GM21515 (cell line): ENCODE data around the gene FGF21.
A peak's percentile ranks its signal among the peaks of the same experiment; 100 is the strongest.

ENCODE experiments used
- ATAC-seq: cut with Tn5 transposase; IDR thresholded peaks from one replicate; pipeline ENCODE4 v1.9.1; 2021; ENCODE audit not compliant: unreplicated experiment

The FGF21 gene

GRCh38 chr19:48728911-48729664 is 26.2 kb upstream of the FGF21 start:
- ATAC-seq = no peak

GRCh38 chr19:48731452-48731851 is 23.9 kb upstream of the FGF21 start:
- ATAC-seq = no peak

- ATAC-seq = no peak
Observed at GRCh38 chr19:48734625-48735024, 20.7 kb upstream of the FGF21 start.

GRCh38 chr19:48735031-48735615 is 20.2 kb upstream of the FGF21 start:
- no peak for ATAC-seq

- no peak for ATAC-seq
Observed at GRCh38 chr19:48737360-48737998, 17.8 kb upstream of the FGF21 start.

GRCh38 chr19:48738557-48739403 is 16.5 kb upstream of the FGF21 start:
- peak; percentile 75 for ATAC-seq

GRCh38 chr19:48739404-48740163 is 15.7 kb upstream of the FGF21 start:
- ATAC-seq = no peak

- no peak for ATAC-seq
Observed at GRCh38 chr19:48740164-48740972, 15.0 kb upstream of the FGF21 start, which contains the start of gene RASIP1. TSS of gene RASIP1 (minus strand) at chr19:48740610. CDS start at chr19:48740282, 328 bp downstream.

- no peak for ATAC-seq
Observed at GRCh38 chr19:48741129-48741999, 14.0 kb upstream of the FGF21 start.

- no peak for ATAC-seq
Observed at GRCh38 chr19:48742096-48742495, 13.2 kb upstream of the FGF21 start.

- ATAC-seq = no peak
Observed at GRCh38 chr19:48745208-48745995, 9.9 kb upstream of the FGF21 start.

- no peak for ATAC-seq
Observed at GRCh38 chr19:48746110-48746509, 9.2 kb upstream of the FGF21 start.

- no peak for ATAC-seq
Observed at GRCh38 chr19:48746738-48747575, 8.4 kb upstream of the FGF21 start, which contains the start of gene IZUMO1. TSS of gene IZUMO1 (minus strand) at chr19:48746909. CDS start at chr19:48745859, 1,050 bp downstream.

GRCh38 chr19:48749571-48750198 is 5.6 kb upstream of the FGF21 start:
- ATAC-seq = no peak

GRCh38 chr19:48750351-48750750 is 5.0 kb upstream of the FGF21 start:
- no peak for ATAC-seq

- no peak for ATAC-seq
Observed at GRCh38 chr19:48750771-48751504, 4.4 kb upstream of the FGF21 start.
